ENCODE results near the gene BDP1.

The BDP1 gene

GRCh38 chr5:71582945-71583584, 127.6 kb downstream of the BDP1 start:
- Histone ChIP-seq H3K9me3 (ENCODE audit: low read length) (no peaks in the 10 kb centered on the region), H3K4me3 (ENCODE audit: low read depth, low read length, poor library complexity, severe bottlenecking) (no peak overlapping the region), H4K20me1 (ENCODE audit: insufficient read depth, low read length) (no peaks in the 10 kb centered on the region), H3F3A (ENCODE audit: insufficient read depth, low read length) (no peaks in the 10 kb centered on the region), H3K9me2 (ENCODE audit: low read depth, low read length) (no peaks in the 10 kb centered on the region), H2AFZ (ENCODE audit: low read length) (no peak overlapping the region), H3K9ac (ENCODE audit: low read length) (no peak overlapping the region), H3K27ac (ENCODE audit: low read depth, low read length, poor library complexity, severe bottlenecking) (no peak overlapping the region), H3K4me1 (ENCODE audit: insufficient read depth, low read length, severe bottlenecking) (peaks cover 12% of the 10 kb centered on the region), H3K79me2 (ENCODE audit: insufficient read depth, low read length) (peaks cover 6% of the 10 kb centered on the region), H3K27me3 (ENCODE audit: insufficient read depth, low read length) (no peaks in the 10 kb centered on the region), H3K4me2 (ENCODE audit: low read length) (no peak overlapping the region), H3K36me3 (ENCODE audit: insufficient read depth, low read length) (no peaks in the 10 kb centered on the region)
- TF ChIP-seq CTCF (IDR thresholded peaks at IDR 0.05; ENCODE audit: low read length) (no peak), EZH2 (IDR thresholded peaks at IDR 0.05; ENCODE audit: borderline replicate concordance, low read length) (no peak)

- no peaks in the 10 kb centered on the region for H3F3A ChIP-seq (ENCODE audit: insufficient read depth, low read length)
- TF ChIP-seq CTCF (IDR thresholded peaks at IDR 0.05; ENCODE audit: low read length) = no peak
- no peak for TF ChIP-seq EZH2 (IDR thresholded peaks at IDR 0.05; ENCODE audit: borderline replicate concordance, low read length)
- H3K36me3 ChIP-seq (ENCODE audit: insufficient read depth, low read length) = peaks cover 5% of the 10 kb centered on the region; the same call in 1 of the 2 replicates
- H3K4me1 ChIP-seq (ENCODE audit: insufficient read depth, low read length, severe bottlenecking) = peaks cover 34% of the 10 kb centered on the region
- no peaks in the 10 kb centered on the region for H3K9me3 ChIP-seq (ENCODE audit: low read length)
- H3K79me2 ChIP-seq (ENCODE audit: insufficient read depth, low read length) = peaks cover 37% of the 10 kb centered on the region
- peak overlapping the region; percentile 66 for H3K4me3 ChIP-seq (ENCODE audit: low read depth, low read length, poor library complexity, severe bottlenecking)
- peak overlapping the region; percentile 67 for H3K9ac ChIP-seq (ENCODE audit: low read length)
- peak overlapping the region; percentile 53; the same call in 1 of the 2 replicates for H2AFZ ChIP-seq (ENCODE audit: low read length)
- peak overlapping the region; percentile 91 for H3K4me2 ChIP-seq (ENCODE audit: low read length)
- no peaks in the 10 kb centered on the region for H3K9me2 ChIP-seq (ENCODE audit: low read depth, low read length)
- no peaks in the 10 kb centered on the region for H4K20me1 ChIP-seq (ENCODE audit: insufficient read depth, low read length)
- H3K27ac ChIP-seq (ENCODE audit: low read depth, low read length, poor library complexity, severe bottlenecking) = peak overlapping the region; percentile 37
- no peaks in the 10 kb centered on the region for H3K27me3 ChIP-seq (ENCODE audit: insufficient read depth, low read length)
These were observed 130.8 kb downstream of the BDP1 start for GRCh38 chr5:71586052-71586940.

- Histone ChIP-seq H2AFZ (ENCODE audit: low read length) (peak within 1 kb of the TSS; percentile 53; the same call in 1 of the 2 replicates), H3K4me3 (ENCODE audit: low read depth, low read length, poor library complexity, severe bottlenecking) (peak within 1 kb of the TSS; percentile 66), H3K9me2 (ENCODE audit: low read depth, low read length) (no peaks in the 10 kb centered on the region), H3K27ac (ENCODE audit: low read depth, low read length, poor library complexity, severe bottlenecking) (peak within 1 kb of the TSS; percentile 37), H3K36me3 (ENCODE audit: insufficient read depth, low read length) (peaks cover 5% of the 10 kb centered on the region; the same call in 1 of the 2 replicates), H3K4me1 (ENCODE audit: insufficient read depth, low read length, severe bottlenecking) (peaks cover 34% of the 10 kb centered on the region), H3K9ac (ENCODE audit: low read length) (peak within 1 kb of the TSS; percentile 67), H3K79me2 (ENCODE audit: insufficient read depth, low read length) (peaks cover 40% of the 10 kb centered on the region), H3K4me2 (ENCODE audit: low read length) (peak within 1 kb of the TSS; percentile 91), H3K9me3 (ENCODE audit: low read length) (no peaks in the 10 kb centered on the region), H3K27me3 (ENCODE audit: insufficient read depth, low read length) (no peaks in the 10 kb centered on the region), H3F3A (ENCODE audit: insufficient read depth, low read length) (no peaks in the 10 kb centered on the region), H4K20me1 (ENCODE audit: insufficient read depth, low read length) (no peaks in the 10 kb centered on the region)
- TF ChIP-seq CTCF (IDR thresholded peaks at IDR 0.05; ENCODE audit: low read length) (no peak), EZH2 (IDR thresholded peaks at IDR 0.05; ENCODE audit: borderline replicate concordance, low read length) (no peak)
These were observed 131.7 kb downstream of the BDP1 start, which contains the start of gene MCCC2 for GRCh38 chr5:71586941-71587765. Gene MCCC2 (plus strand): TSS chr5:71587340. CDS start chr5:71587426, 86 bp downstream.
